Neutrophil (primary cell): ENCODE data around the gene ADI1.

Experiments used
- H3K27ac ChIP-seq: fragments of 200-600 bp; sonication (generic); 2 replicates; pipeline ENCODE4 v1.5.1; 2016; ENCODE audit warnings: mild to moderate bottlenecking, moderate library complexity
- H3K27me3 ChIP-seq: fragments of 200-600 bp; sonication (generic); 2 replicates; pipeline ENCODE4 v1.6.0; 2016; ENCODE audit warnings: mild to moderate bottlenecking
- H3K36me3 ChIP-seq: fragments of 200-600 bp; sonication (generic); 2 replicates; pipeline ENCODE4 v1.5.1; 2017
- H3K4me1 ChIP-seq, 2 experiments: fragments of 200-600 bp in 1 of 2; sonication (generic) in 1 of 2; 1 replicate in 1 of 2; 2 replicates in 1 of 2; pipeline versions ENCODE4 v1.5.1 to v1.6.1; 2013 to 2016; ENCODE audit warnings: low read depth in 1 of 2, low read length in 1 of 2, mild to moderate bottlenecking in 1 of 2, moderate library complexity in 1 of 2; ENCODE audit not compliant: control insufficient read depth in 1 of 2, insufficient read depth in 1 of 2
- H3K4me3 ChIP-seq, 2 experiments: fragments of 200-600 bp in 1 of 2; sonication (generic) in 1 of 2; 1 replicate in 1 of 2; 2 replicates in 1 of 2; pipeline ENCODE4 v1.5.1; 2013 to 2016; ENCODE audit warnings: low read depth in 1 of 2, low read length in 1 of 2, mild to moderate bottlenecking in 1 of 2, moderate library complexity in 1 of 2
- H3K9me3 ChIP-seq: fragments of 200-600 bp; sonication (generic); 2 replicates; pipeline ENCODE4 v1.5.1; 2016
- TF ChIP-seq, protein P1 (sequence below): fragments of 200-600 bp; sonication (generic); IDR thresholded peaks from 2 replicates; pipeline ENCODE4 v1.5.1; 2016; ENCODE audit warnings: antibody characterized with exemption

Gene ADI1

DNA sequence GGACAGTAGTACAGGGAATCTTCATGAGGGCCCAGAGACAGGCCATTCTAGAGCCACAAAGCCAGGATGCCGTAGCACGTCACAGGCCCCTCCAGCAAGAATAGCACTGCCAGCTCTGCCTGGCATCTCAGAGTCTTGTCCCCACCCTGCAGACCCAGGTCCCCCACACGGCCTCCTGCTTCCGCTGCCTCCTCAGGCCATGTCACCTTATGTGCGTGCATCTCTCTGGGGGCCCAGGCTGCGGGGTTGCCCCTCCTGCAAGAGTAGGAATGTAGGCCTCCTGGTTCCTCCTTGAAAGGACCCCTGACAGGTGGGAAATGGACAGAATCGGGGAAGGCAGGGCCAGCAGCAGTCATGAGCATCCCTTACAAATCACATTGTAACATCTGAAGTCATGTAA, 49.8 kb downstream of the ADI1 start:
- H3K4me3 ChIP-seq, result no peak overlapping the region
- H3K4me1 ChIP-seq, result no peaks in the 10 kb centered on the region
- no peaks in the 10 kb centered on the region for H3K27me3 ChIP-seq
- TF ChIP-seq, protein P1, sequence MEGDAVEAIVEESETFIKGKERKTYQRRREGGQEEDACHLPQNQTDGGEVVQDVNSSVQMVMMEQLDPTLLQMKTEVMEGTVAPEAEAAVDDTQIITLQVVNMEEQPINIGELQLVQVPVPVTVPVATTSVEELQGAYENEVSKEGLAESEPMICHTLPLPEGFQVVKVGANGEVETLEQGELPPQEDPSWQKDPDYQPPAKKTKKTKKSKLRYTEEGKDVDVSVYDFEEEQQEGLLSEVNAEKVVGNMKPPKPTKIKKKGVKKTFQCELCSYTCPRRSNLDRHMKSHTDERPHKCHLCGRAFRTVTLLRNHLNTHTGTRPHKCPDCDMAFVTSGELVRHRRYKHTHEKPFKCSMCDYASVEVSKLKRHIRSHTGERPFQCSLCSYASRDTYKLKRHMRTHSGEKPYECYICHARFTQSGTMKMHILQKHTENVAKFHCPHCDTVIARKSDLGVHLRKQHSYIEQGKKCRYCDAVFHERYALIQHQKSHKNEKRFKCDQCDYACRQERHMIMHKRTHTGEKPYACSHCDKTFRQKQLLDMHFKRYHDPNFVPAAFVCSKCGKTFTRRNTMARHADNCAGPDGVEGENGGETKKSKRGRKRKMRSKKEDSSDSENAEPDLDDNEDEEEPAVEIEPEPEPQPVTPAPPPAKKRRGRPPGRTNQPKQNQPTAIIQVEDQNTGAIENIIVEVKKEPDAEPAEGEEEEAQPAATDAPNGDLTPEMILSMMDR, result no peak
- H3K36me3 ChIP-seq, result peaks cover 100% of the 10 kb centered on the region
- H3K9me3 ChIP-seq, result no peaks in the 10 kb centered on the region
- H3K27ac ChIP-seq, result no peak overlapping the region

DNA sequence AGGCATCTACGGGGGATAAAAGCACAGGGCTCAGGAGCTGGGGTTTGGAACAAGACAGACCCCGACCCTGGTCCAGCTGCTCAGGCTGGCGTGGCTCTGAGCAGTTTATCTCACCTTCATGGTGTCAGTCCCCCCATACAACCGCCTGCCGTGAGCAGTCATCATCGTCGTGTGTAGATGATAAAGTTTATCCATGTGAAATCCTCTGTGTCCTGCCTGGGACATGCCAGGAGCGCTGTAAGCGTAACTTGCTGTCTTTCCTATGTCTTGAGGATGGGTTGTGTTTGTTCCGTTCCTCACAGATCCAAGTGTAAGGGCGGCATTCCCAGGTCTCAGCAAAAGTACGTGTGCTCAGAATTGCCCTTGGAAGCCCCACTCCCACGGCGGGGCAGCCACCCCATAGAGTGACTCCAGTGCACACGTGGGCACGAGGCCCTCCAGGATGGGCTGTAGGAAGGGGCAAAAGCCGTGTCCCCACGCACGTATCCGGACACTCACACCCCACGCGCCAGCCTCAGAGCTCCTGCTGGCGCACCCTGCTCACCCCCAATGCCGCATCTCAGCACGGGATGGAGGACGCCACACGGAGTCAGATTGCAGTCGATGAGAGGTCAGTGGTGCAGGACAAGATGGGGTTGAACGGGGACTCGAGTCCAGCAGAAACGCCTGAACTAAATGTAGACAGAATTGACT, 50.9 kb downstream of the ADI1 start:
- TF ChIP-seq, protein P1, result no peak
- Histone ChIP-seq H3K4me3 (no peak overlapping the region), H3K36me3 (peaks cover 100% of the 10 kb centered on the region), H3K9me3 (no peaks in the 10 kb centered on the region), H3K4me1 (no peaks in the 10 kb centered on the region), H3K27me3 (no peaks in the 10 kb centered on the region), H3K27ac (no peak overlapping the region)

DNA sequence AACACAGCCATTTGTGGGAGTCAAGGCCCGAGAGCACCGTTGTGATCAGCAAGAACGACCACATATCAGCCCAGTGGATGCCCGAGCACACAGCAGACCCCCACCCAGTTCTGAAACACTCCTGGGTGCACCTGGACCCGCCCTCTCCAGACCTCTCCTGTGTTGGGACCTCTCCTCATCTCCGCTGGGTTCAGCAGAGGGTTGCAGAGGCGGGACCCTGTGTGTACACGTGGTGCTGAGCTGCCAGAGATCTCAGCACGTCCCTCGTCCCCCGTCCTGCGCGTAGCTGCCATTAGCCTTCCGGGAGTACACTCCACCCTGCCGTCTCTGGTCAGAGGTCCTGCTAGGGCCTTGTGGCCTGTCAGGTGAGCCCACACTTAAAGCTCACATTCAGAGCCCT, 51.7 kb downstream of the ADI1 start:
- Histone ChIP-seq H3K4me3 (no peak overlapping the region), H3K9me3 (no peaks in the 10 kb centered on the region), H3K27ac (no peak overlapping the region), H3K4me1 (no peaks in the 10 kb centered on the region), H3K36me3 (peaks cover 100% of the 10 kb centered on the region), H3K27me3 (no peaks in the 10 kb centered on the region)
- TF ChIP-seq, protein P1, result no peak

DNA sequence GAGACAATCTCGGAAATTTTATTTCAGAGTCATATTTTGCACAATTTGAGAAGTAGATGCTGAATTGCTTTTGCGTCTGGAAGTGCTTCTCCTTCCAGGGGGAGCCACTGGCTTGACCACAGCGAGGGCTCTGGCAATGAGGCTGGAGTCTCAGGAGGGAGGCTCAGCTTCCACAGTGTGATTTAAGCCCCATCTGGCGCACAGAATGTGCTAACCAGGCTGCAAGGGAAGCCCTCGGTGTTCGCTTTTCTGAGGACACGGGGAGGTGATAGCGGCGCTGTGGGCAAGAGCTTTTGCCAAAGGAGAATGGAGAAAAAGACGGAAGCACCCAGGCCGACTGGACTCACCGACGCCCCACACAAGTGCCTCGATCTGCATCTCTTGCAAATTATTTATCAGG, 52.4 kb downstream of the ADI1 start:
- TF ChIP-seq, protein P1, result no peak
- Histone ChIP-seq H3K4me1 (no peaks in the 10 kb centered on the region), H3K9me3 (no peaks in the 10 kb centered on the region), H3K27me3 (no peaks in the 10 kb centered on the region), H3K27ac (no peak overlapping the region), H3K36me3 (peaks cover 96% of the 10 kb centered on the region), H3K4me3 (no peak overlapping the region)

DNA sequence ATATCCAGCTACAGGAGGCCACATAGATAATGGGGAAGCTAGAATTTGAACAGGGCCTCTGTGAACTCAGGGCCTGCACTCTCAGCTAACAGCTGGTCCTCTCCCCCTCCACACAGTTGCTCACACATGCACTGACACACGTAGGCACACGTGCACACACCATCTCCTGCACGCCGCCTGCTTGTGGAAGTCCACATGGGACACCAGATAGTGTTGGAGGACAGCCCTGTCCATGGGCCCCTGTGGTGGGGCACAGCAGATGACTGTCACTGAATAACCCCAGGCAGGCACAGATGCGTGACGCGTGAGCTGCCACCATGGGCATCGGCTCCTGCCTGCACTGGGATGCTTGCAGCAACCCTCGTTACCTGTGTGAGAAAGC, 52.9 kb downstream of the ADI1 start:
- Histone ChIP-seq H3K9me3 (no peaks in the 10 kb centered on the region), H3K36me3 (peaks cover 95% of the 10 kb centered on the region), H3K27ac (no peak overlapping the region), H3K4me1 (no peaks in the 10 kb centered on the region), H3K27me3 (no peaks in the 10 kb centered on the region), H3K4me3 (no peak overlapping the region)
- TF ChIP-seq, protein P1, result no peak
